Left colon (tissue), 2 donors: ENCODE data around the gene AREL1. TPM values are rescaled to one million over a fixed set of nuclear protein-coding genes. Genes with fewer than 3 reads are reported as not detected.

ENCODE experiments used
- ATAC-seq: fragments of 200-7000 bp; cut with Tn5 transposase; one replicate; pipeline ENCODE4 v1.9.1; 2020; ENCODE audit warnings: mild to moderate bottlenecking, moderate library complexity
- DNase-seq, 2 donors: peaks; one replicate each; pipeline ENCODE4 v3.0.0-alpha.2; 2020
- intact Hi-C, 2 donors: fragments of 100-400 bp; cut with DNase I in 1 of 2; cut with micrococcal nuclease in 1 of 2; formaldehyde crosslinking; loops; one replicate each; pipeline versions ENCODE4 v1.11.2 to v1.14.0; 2022; cut with DNase I, micrococcal nuclease
- total RNA-seq, 2 donors: library from RNA; stranded (reverse); fragmentation: NEBNext Ultra II Directional; extraction: Animal tissue kit (Norgen Biotek cat#: 25700); gene quantifications; one replicate each; pipeline ENCODE4 v1.2.1, GENCODE V29; 2021
- donor health status: DM: no; HTN: no; CAD: no.
- donor health status: DM: yes; HTN: yes; CAD: no.

AREL1 gene
- total RNA-seq, 2 donors from 2014 or later = 49.6 to 50.5 TPM

DNA sequence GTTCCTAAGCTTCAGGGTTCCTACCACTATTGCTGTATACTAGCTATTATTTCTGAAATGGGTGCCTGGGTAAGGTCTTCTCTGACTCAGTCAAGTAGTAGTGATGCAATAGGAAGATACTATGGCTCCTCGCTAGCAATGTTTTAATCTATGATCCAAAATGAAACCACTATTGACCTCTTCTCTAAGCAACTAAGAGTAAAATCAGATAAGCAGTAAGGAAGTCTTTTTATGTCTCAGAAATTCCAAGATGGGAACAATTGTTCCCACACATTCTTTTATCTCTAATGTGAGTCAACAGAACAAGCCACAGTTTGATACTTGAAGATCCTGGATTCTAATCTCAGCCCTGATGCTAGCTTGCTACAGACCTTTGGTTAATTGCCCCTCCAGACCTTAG, 45.1 kb downstream of the AREL1 start:
- no peak for ATAC-seq
- intact Hi-C loops = no loop called here
- DNase-seq = no peak

- no peak for DNase-seq
- intact Hi-C loops = no loop called here
Measured at GRCh38 chr14:74664717-74665116, 48.2 kb downstream of the AREL1 start.

GRCh38 chr14:74663884-74664283, 49.0 kb downstream of the AREL1 start:
- ATAC-seq (no peak), DNase-seq (no peak)
- intact Hi-C loops = no loop called here

More at GRCh38 chr14:74664717-74665116, 48.2 kb downstream of the AREL1 start:
- no peak for ATAC-seq

- DNase-seq = no peak
- intact Hi-C loops = no loop called here
- no peak for ATAC-seq
Measured at GRCh38 chr14:74661726-74662450, 51.0 kb downstream of the AREL1 start.

- intact Hi-C loops = no loop called here
- DNase-seq = no peak
- ATAC-seq = no peak
Measured at GRCh38 chr14:74660863-74661262, 52.0 kb downstream of the AREL1 start.

GRCh38 chr14:74660167-74660566, 52.7 kb downstream of the AREL1 start:
- DNase-seq (no peak), ATAC-seq (peak; percentile 28)
- intact Hi-C loops = no loop called here

DNA sequence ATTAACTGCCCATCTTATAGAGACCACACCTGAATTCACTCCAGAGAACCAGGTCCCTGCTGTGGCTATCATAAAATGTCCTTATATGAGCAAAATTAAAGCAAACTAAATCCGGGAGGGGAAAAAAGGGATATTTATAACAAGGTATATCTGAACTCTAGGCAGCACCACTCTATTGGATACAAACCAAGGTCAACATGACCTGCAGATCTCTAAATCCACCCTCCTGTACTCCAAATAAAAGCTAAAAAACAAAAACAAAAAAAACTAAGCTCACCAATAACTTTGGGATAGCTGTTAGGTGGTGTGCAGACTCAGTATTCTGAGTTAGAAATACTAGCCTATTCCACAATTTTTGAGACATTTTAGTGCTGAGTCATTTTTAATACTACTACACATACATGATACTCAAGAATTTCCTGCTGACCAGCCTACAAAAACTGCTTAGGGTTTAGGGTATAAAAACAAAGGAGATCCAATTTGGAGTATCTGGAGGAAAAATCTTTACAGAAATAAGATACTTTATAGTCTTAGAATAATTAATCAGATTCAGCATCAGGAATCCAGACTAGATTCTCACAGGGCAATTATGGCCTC, 54.2 kb downstream of the AREL1 start:
- intact Hi-C loops = no loop called here
- DNase-seq (no peak), ATAC-seq (no peak)

DNA sequence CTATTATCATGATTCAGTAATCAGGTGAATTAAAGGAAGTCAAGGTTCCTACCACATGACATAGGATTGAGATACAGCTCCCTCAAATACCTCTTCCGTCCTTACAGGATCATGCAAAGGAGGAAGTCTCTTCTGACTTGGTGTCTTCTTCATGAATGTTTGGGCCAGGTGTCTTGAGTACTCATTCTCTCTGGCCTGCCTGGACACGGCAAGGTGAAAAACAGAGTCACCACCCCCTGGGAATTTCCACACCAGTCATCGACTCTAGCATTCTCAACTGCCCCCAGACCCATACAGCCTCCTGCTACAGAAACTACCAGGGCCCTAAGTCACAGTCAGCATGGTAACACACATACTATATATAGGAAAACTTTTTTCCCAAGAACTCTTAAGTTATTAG, 55.9 kb downstream of the AREL1 start:
- intact Hi-C loops = no loop called here
- ATAC-seq (no peak), DNase-seq (no peak)

DNA sequence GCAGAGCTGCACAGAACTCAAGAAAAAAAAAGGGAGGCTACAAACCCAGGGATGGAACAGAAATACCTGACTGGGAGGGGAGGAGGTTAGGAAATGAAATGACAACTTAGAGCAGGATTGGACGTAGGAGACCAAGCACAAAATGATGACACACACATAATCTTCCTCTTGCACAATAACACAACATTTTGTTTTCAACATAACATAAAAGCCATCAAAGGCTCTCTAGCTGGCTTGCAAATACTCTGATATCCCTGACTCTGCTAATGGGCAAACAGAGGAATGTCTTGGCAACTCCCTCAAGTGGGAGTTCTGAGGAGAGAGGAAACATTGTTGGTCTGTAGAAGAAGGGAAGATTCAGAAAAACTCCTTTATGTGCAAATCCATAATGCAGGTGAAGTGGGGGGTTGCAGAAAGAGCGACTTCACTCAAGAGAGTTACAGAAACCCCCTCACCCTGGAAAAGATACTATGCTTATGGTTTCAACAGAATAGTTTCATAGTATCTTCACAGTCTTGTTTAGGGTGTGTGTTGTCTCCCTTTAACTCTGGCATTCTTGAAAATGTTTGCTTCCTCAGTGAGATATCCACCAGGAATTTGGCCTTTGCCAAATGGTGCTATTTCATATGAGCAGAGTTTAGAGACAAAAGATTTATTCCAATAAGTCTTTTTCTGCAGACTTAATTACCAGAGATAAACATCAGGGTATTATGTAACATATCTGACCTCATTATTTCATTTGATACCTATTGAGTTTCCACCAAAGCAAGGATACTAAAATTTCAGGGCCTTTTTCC, 57.1 kb downstream of the AREL1 start:
- DNase-seq (no peak), ATAC-seq (no peak)
- intact Hi-C loops = no loop called here

DNA sequence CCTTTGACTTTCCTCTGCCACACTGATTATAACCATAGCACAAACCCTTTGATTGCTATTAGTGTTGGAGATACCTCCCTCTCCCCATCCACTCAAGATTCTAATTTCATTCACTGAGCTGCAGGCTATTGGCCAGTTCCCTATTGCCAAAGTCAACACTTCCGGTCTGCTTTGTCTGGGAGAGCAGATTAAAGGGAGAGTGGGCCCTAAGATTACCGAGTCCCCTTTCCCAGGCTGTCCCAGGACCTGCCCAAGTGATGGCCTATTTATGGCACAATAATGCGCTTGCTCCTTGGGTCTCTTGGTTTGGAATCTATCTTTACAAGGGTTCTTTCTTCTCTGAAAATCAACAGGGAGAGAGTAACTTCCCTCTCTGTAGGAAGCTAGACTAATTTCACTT, 57.9 kb downstream of the AREL1 start:
- intact Hi-C loops = no loop called here
- DNase-seq (no peak), ATAC-seq (no peak)

- DNase-seq (no peak), ATAC-seq (no peak)
- intact Hi-C loops = no loop called here
Measured at GRCh38 chr14:74653386-74654138, 59.3 kb downstream of the AREL1 start.

GRCh38 chr14:74652541-74652940, 60.3 kb downstream of the AREL1 start:
- intact Hi-C loops = no loop called here
- DNase-seq (no peak), ATAC-seq (no peak)

DNA sequence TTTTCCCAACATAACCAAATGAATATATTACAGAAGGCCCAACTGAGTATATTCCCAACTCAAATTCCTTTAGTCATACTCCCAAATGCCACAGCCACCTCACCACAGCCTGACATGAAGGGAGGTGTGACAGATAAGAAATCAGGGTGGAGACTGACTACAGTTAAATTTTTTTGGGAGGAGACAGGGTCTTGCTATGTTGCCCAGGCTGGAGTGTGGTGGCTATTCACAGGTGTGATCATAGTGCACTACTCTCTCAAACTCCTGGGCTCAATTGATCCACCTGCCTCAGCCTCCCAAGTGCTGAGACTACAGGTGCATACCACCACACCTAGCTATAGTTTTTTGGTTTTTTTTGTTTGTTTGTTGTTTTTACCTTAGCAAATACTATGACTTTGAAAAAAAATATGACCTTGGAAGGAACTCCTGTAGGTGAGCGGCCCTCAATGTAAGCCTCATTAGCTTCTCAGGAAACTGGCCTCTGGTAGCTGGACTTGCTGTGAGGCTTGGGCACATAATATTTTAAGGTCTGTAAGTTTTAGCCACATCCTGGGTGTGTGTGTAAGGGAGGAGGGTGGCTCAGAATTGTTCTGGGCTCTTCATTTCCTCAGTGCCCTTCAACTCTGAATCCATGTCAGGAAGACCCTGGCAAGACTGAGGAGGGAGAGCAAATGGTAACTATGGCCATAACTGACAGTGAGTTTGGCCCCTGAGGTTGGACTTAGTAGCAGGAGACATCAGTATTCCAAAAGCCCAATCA, 61.8 kb downstream of the AREL1 start:
- ATAC-seq = no peak
- intact Hi-C loops = no loop called here
- DNase-seq = no peak

GRCh38 chr14:74649673-74650072, 63.2 kb downstream of the AREL1 start:
- intact Hi-C loops = no loop called here
- no peak for DNase-seq
- no peak for ATAC-seq

GRCh38 chr14:74649167-74649566, 63.7 kb downstream of the AREL1 start:
- DNase-seq (no peak), ATAC-seq (no peak)
- intact Hi-C loops = no loop called here

DNA sequence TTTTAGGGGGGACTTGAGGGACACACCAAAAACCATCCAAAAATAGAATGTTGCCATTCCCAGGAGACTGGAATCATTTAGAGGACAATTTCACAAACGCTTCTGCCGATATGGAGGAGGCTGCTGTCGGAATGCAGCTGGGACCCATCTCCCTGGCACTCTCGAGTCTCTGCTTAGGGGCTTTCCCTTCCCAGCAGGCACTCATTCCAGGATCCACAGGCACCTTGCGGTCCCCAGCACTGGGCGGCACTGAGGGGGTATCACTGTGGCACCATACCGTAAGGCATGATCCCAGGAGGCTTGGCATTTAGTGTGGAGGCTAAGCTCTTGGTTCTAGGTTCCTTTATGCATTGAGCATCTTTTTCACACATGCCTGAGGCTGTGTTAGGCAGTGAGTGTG, 64.3 kb downstream of the AREL1 start:
- intact Hi-C loops = no loop called here
- no peak for DNase-seq
- no peak for ATAC-seq

- DNase-seq (no peak), ATAC-seq (peak; percentile 42)
- intact Hi-C loops = no loop called here
Measured at GRCh38 chr14:74647678-74648461, 65.0 kb downstream of the AREL1 start.

DNA sequence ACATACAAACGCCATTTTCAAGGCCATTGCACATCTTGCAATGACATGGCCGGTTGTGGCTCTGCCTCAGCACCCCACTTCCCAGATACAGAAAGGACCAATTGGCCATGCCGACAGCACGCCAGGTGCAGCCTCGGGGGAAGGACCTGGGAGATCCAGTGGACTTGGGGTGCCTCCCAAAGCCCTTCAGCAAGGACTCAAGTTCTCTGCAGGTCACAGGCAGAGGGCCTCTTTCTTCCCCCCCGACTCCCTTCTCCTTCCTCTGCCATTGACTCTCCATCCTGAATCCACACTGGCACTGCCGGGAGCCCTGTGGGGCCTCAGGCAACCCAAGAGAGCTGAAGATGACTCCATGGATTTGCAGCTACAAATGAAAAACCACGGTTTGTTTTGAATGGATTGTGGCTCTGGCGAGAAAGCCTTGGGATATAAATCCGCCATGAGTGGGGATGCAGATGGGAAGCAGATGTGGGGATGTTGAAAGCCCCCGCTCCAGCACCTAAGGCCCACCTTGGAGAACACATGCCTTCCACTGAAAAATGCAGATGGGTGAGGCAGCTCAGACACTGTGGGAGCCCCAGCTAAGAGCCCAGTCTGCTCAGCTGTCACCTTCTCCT, 65.7 kb downstream of the AREL1 start:
- DNase-seq (no peak), ATAC-seq (no peak)
- intact Hi-C loops = no loop called here
